GM23338 (cell line): ENCODE measurements around the gene APPBP2. TPM values are rescaled to one million over a fixed set of nuclear protein-coding genes. Genes with fewer than 3 reads are reported as not detected.

Experiments used
- ATAC-seq: fragments of 200-7000 bp; cut with Tn5 transposase; 3 replicates; pipeline ENCODE4 v1.9.1; 2020
- DNase-seq: peaks from one replicate; pipeline ENCODE4 v3.0.0-alpha.2; 2015; ENCODE audit warnings: low spot score
- H2AFZ ChIP-seq: fragments of 200-600 bp; sonication (generic); 2 replicates; pipeline ENCODE4 v1.8.0; 2016; ENCODE audit warnings: antibody characterized with exemption, mild to moderate bottlenecking, moderate library complexity
- H3F3A ChIP-seq: fragments of 200-600 bp; sonication (generic); replicated peaks from 2 replicates; pipeline ENCODE4 v1.8.0; 2017; ENCODE audit warnings: antibody characterized with exemption, mixed run types, low read depth
- H3K27ac ChIP-seq: fragments of 200-600 bp; sonication (generic); 2 replicates; pipeline ENCODE4 v1.6.1; 2016; ENCODE audit warnings: low read depth
- H3K27me3 ChIP-seq: fragments of 200-600 bp; sonication (generic); 2 replicates; pipeline ENCODE4 v1.8.0; 2016; ENCODE audit warnings: mild to moderate bottlenecking, mixed run types, moderate library complexity; ENCODE audit not compliant: insufficient read depth
- H3K36me3 ChIP-seq: fragments of 200-600 bp; sonication (generic); 2 replicates; pipeline ENCODE4 v1.8.0; 2016; ENCODE audit warnings: mild to moderate bottlenecking; ENCODE audit not compliant: insufficient read depth
- H3K4me1 ChIP-seq: fragments of 200-600 bp; sonication (generic); 2 replicates; pipeline ENCODE4 v1.8.0; 2016; ENCODE audit warnings: mild to moderate bottlenecking, moderate library complexity; ENCODE audit not compliant: insufficient read depth
- H3K4me2 ChIP-seq: fragments of 200-600 bp; sonication (generic); 2 replicates; pipeline ENCODE4 v1.7.1; 2017; ENCODE audit warnings: mixed run types
- H3K4me3 ChIP-seq: fragments of 200-600 bp; sonication (generic); 2 replicates; pipeline ENCODE4 v1.6.1; 2016; ENCODE audit warnings: mixed run types
- H3K79me2 ChIP-seq: fragments of 200-600 bp; sonication (generic); replicated peaks from 2 replicates; pipeline ENCODE4 v1.8.0; 2017; ENCODE audit warnings: mild to moderate bottlenecking; ENCODE audit not compliant: insufficient read depth
- H3K9me2 ChIP-seq: fragments of 200-600 bp; sonication (generic); 2 replicates; pipeline ENCODE4 v1.8.0; 2017; ENCODE audit not compliant: insufficient read depth
- H4K20me1 ChIP-seq: fragments of 200-600 bp; sonication (generic); replicated peaks from 2 replicates; pipeline ENCODE4 v1.8.0; 2017; ENCODE audit warnings: mild to moderate bottlenecking; ENCODE audit not compliant: insufficient read depth
- H3K27ac Mint-ChIP-seq: 2 replicates; pipeline ENCODE4 v1.8.0; 2020; ENCODE audit warnings: inconsistent platforms, mild to moderate bottlenecking, moderate library complexity, mixed read lengths
- H3K27me3 Mint-ChIP-seq: 3 replicates; pipeline ENCODE4 v1.8.0; 2022; ENCODE audit warnings: low read depth, mild to moderate bottlenecking, moderate library complexity, mixed read lengths, inconsistent platforms; ENCODE audit not compliant: insufficient read depth, poor library complexity
- H3K36me3 Mint-ChIP-seq: 3 replicates; pipeline ENCODE4 v1.8.0; 2021; ENCODE audit warnings: low read depth, mild to moderate bottlenecking, inconsistent platforms, moderate library complexity, mixed read lengths
- H3K4me1 Mint-ChIP-seq: 3 replicates; pipeline ENCODE4 v1.8.0; 2020; ENCODE audit warnings: mild to moderate bottlenecking, inconsistent platforms, mixed read lengths
- H3K4me3 Mint-ChIP-seq: 3 replicates; pipeline ENCODE4 v1.8.0; 2021; ENCODE audit warnings: moderate library complexity, mild to moderate bottlenecking, inconsistent platforms, mixed read lengths
- H3K9me3 Mint-ChIP-seq: 3 replicates; pipeline ENCODE4 v1.8.0; 2020; ENCODE audit warnings: moderate library complexity, mild to moderate bottlenecking, inconsistent platforms, mixed read lengths
- CREB1 ChIP-seq: fragments of 250-450 bp; sonication (Bioruptor Pico); IDR thresholded peaks from 2 replicates; pipeline ENCODE4 v1.5.0; 2020; ENCODE audit warnings: low read depth, mild to moderate bottlenecking, moderate library complexity
- CTCF ChIP-seq, 2 experiments: fragments of 200-600 bp in 1 of 2; sonication (generic) in 1 of 2; conservative IDR thresholded peaks; 2 replicates each; pipeline versions ENCODE4 v1.5.1 to v1.6.1; 2016 to 2017; ENCODE audit warnings: antibody characterized with exemption in 2 of 2, low read depth in 2 of 2, mild to moderate bottlenecking in 2 of 2, moderate library complexity in 1 of 2
- ETS1 ChIP-seq: IDR thresholded peaks from 2 replicates; pipeline ENCODE4 v1.6.1; 2016; ENCODE audit warnings: antibody characterized with exemption
- EZH2 ChIP-seq: fragments of 200-600 bp; sonication (generic); IDR thresholded peaks from one replicate; pipeline ENCODE4 v1.8.0; 2017; ENCODE audit warnings: antibody characterized with exemption, mild to moderate bottlenecking, low read depth; ENCODE audit not compliant: unreplicated experiment
- EZH2phosphoT487 ChIP-seq: fragments of 200-600 bp; sonication (generic); IDR thresholded peaks from one replicate; pipeline ENCODE4 v1.8.1; 2018; ENCODE audit warnings: antibody characterized with exemption; ENCODE audit not compliant: unreplicated experiment
- JUNB ChIP-seq: IDR thresholded peaks from one replicate; pipeline ENCODE4 v1.6.1; 2016; ENCODE audit warnings: antibody characterized with exemption; ENCODE audit not compliant: unreplicated experiment
- NANOG ChIP-seq: IDR thresholded peaks from 2 replicates; pipeline ENCODE4 v1.6.1; 2016; ENCODE audit warnings: antibody characterized with exemption, borderline replicate concordance
- POLR2AphosphoS5 ChIP-seq: IDR thresholded peaks from 2 replicates; pipeline ENCODE4 v1.6.1; 2016; ENCODE audit warnings: antibody characterized with exemption, low read depth
- REST ChIP-seq: IDR thresholded peaks from one replicate; pipeline ENCODE4 v1.6.1; 2018; ENCODE audit warnings: antibody characterized with exemption; ENCODE audit not compliant: unreplicated experiment
- STAT1 ChIP-seq: IDR thresholded peaks from one replicate; pipeline ENCODE4 v1.6.1; 2016; ENCODE audit warnings: antibody characterized with exemption; ENCODE audit not compliant: unreplicated experiment
- ZNF114 ChIP-seq: fragments of 250-450 bp; sonication (Bioruptor Pico); IDR thresholded peaks from 2 replicates; pipeline ENCODE4 v1.5.0; 2020; ENCODE audit warnings: mild to moderate bottlenecking, moderate library complexity
- ZNF331 ChIP-seq: fragments of 250-450 bp; sonication (Bioruptor Pico); IDR thresholded peaks from 2 replicates; pipeline ENCODE4 v1.5.0; 2020; ENCODE audit warnings: low read depth, mild to moderate bottlenecking, moderate library complexity
- ZNF462 ChIP-seq: fragments of 250-450 bp; sonication (Bioruptor Pico); IDR thresholded peaks from 2 replicates; pipeline ENCODE4 v1.5.0; 2020; ENCODE audit warnings: mild to moderate bottlenecking, moderate library complexity
- polyA plus RNA-seq: library from polyadenylated mRNA; unstranded; fragments of >200 nt; fragmentation: Nextera tagmentation; extraction: Ambion mirVana; gene quantifications from 2 replicates; pipeline ENCODE4 v1.2.1, GENCODE V29; 2016
- total RNA-seq: library from RNA; depleted of rRNA; stranded (reverse); fragments of >200 nt; shearing (Covaris generic); gene quantifications from 2 replicates; pipeline ENCODE4 v1.2.3, GENCODE V29; 2014

The APPBP2 gene
- total and polyA plus RNA-seq, 2 experiments from 2014 or later = 9.3 to 15.0 TPM

GRCh38 chr17:60527701-60528100, 1.7 kb upstream of the APPBP2 start:
- Mint-ChIP-seq H3K27me3 (peaks cover 6% of the 10 kb centered on the region), H3K36me3 (peaks cover 20% of the 10 kb centered on the region), H3K9me3 (no peaks in the 10 kb centered on the region; the same call in 2 of the 3 replicates), H3K4me3 (no peak overlapping the region), H3K27ac (no peak overlapping the region), H3K4me1 (peaks cover 5% of the 10 kb centered on the region; the same call in 2 of the 3 replicates)
- DNase-seq (no peak), ATAC-seq (no peak)
- Histone ChIP-seq H3K27me3 (no peaks in the 10 kb centered on the region), H2AFZ (no peak overlapping the region), H3K4me2 (no peak overlapping the region), H3K4me3 (no peak overlapping the region), H3K36me3 (no peaks in the 10 kb centered on the region), H3K79me2 (peaks cover 44% of the 10 kb centered on the region), H3K4me1 (peaks cover 11% of the 10 kb centered on the region), H3K9me2 (0 out of 2 replicates have a peak, but pooled peaks cover 4% of the 10 kb centered on the region), H3F3A (no peaks in the 10 kb centered on the region), H3K27ac (no peak overlapping the region), H4K20me1 (peaks cover 5% of the 10 kb centered on the region; the same call in 1 of the 2 replicates)
- TF ChIP-seq EZH2phosphoT487 (no peak), POLR2AphosphoS5 (no peak), JUNB (no peak), REST (no peak), ZNF114 (no peak), ZNF331 (CRISPR knock-in tag) (no peak), CREB1 (CRISPR knock-in tag) (no peak), CTCF (conservative IDR thresholded peaks at IDR 0.05; ENCODE audit: low read depth in 2 of 2) (no peak), ZNF462 (CRISPR knock-in tag) (no peak), STAT1 (no peak), NANOG (no peak), EZH2 (no peak), ETS1 (no peak)
